Measurements from ENCODE around the gene DOCK3.
"Not testable (repeated sequence)": the region's sequence is repeated elsewhere in the genome, so short reads cannot be mapped to it uniquely, and the experiment has no call there.

Gene DOCK3

GRCh38 chr3:51191768-51192167 is 517.0 kb downstream of the DOCK3 start:
- Histone ChIP-seq H3K4me3 (ENCODE audit: low read depth in 1 of 5, low read length in 5 of 5) (no peak overlapping the region), H3K4me1 (ENCODE audit: control insufficient read depth in 5 of 5, insufficient read depth in 5 of 5, low read length in 5 of 5) (no peaks in the 10 kb centered on the region), H3K36me3 (ENCODE audit: control insufficient read depth in 5 of 5, insufficient read depth in 5 of 5, low read length in 5 of 5) (no peaks in the 10 kb centered on the region), H3K9ac (ENCODE audit: low read length in 5 of 5) (no peak overlapping the region), H3K27me3 (ENCODE audit: control insufficient read depth in 5 of 5, insufficient read depth in 4 of 5, low read length in 5 of 5) (no peaks in the 10 kb centered on the region), H3K9me3 (ENCODE audit: control insufficient read depth in 5 of 5, low read length in 5 of 5) (peaks cover 0 to 21% (median 8%) of the 10 kb centered on the region in 5 donors), H3K27ac (ENCODE audit: low read depth, low read length) (no peak overlapping the region)

GRCh38 chr3:51198477-51198876 is 523.8 kb downstream of the DOCK3 start:
- Histone ChIP-seq H3K36me3 (ENCODE audit: control insufficient read depth in 5 of 5, insufficient read depth in 5 of 5, low read length in 5 of 5) (no peaks in the 10 kb centered on the region), H3K27ac (ENCODE audit: low read depth, low read length) (no peak overlapping the region), H3K9me3 (ENCODE audit: control insufficient read depth in 5 of 5, low read length in 5 of 5) (peaks cover 0 to 9% (median 4%) of the 10 kb centered on the region in 5 donors), H3K4me1 (ENCODE audit: control insufficient read depth in 5 of 5, insufficient read depth in 5 of 5, low read length in 5 of 5) (no peaks in the 10 kb centered on the region), H3K27me3 (ENCODE audit: control insufficient read depth in 5 of 5, insufficient read depth in 4 of 5, low read length in 5 of 5) (no peaks in the 10 kb centered on the region), H3K4me3 (ENCODE audit: low read depth in 1 of 5, low read length in 5 of 5) (no peak overlapping the region), H3K9ac (ENCODE audit: low read length in 5 of 5) (no peak overlapping the region)

- H3K27me3 ChIP-seq (ENCODE audit: control insufficient read depth in 5 of 5, insufficient read depth in 4 of 5, low read length in 5 of 5); H3K9me3 ChIP-seq (ENCODE audit: control insufficient read depth in 5 of 5, low read length in 5 of 5); H3K9ac ChIP-seq (ENCODE audit: low read length in 5 of 5); H3K4me1 ChIP-seq (ENCODE audit: control insufficient read depth in 5 of 5, insufficient read depth in 5 of 5, low read length in 5 of 5); H3K36me3 ChIP-seq (ENCODE audit: control insufficient read depth in 5 of 5, insufficient read depth in 5 of 5, low read length in 5 of 5); H3K27ac ChIP-seq (ENCODE audit: low read depth, low read length); H3K4me3 ChIP-seq (ENCODE audit: low read depth in 1 of 5, low read length in 5 of 5): not testable (repeated sequence)
These were observed 524.6 kb downstream of the DOCK3 start for GRCh38 chr3:51199296-51199695.

GRCh38 chr3:51216291-51216690 is 541.6 kb downstream of the DOCK3 start:
- Histone ChIP-seq H3K9ac (ENCODE audit: low read length in 5 of 5) (no peak overlapping the region), H3K4me3 (ENCODE audit: low read depth in 1 of 5, low read length in 5 of 5) (no peak overlapping the region), H3K4me1 (ENCODE audit: control insufficient read depth in 5 of 5, insufficient read depth in 5 of 5, low read length in 5 of 5) (no peaks in the 10 kb centered on the region), H3K27ac (ENCODE audit: low read depth, low read length) (no peak overlapping the region), H3K27me3 (ENCODE audit: control insufficient read depth in 5 of 5, insufficient read depth in 4 of 5, low read length in 5 of 5) (peaks cover 0 to 2% (median 0%) of the 10 kb centered on the region in 5 donors), H3K36me3 (ENCODE audit: control insufficient read depth in 5 of 5, insufficient read depth in 5 of 5, low read length in 5 of 5) (no peaks in the 10 kb centered on the region), H3K9me3 (ENCODE audit: control insufficient read depth in 5 of 5, low read length in 5 of 5) (no peaks in the 10 kb centered on the region)

- Histone ChIP-seq H3K9ac (ENCODE audit: low read length in 5 of 5) (no peak overlapping the region), H3K9me3 (ENCODE audit: control insufficient read depth in 5 of 5, low read length in 5 of 5) (no peaks in the 10 kb centered on the region)
These were observed 547.2 kb downstream of the DOCK3 start for GRCh38 chr3:51221959-51222358.

GRCh38 chr3:51224283-51224682 is 549.6 kb downstream of the DOCK3 start:
- Histone ChIP-seq H3K27ac (ENCODE audit: low read depth, low read length) (no peak overlapping the region), H3K9me3 (ENCODE audit: control insufficient read depth in 5 of 5, low read length in 5 of 5) (no peaks in the 10 kb centered on the region), H3K4me1 (ENCODE audit: control insufficient read depth in 5 of 5, insufficient read depth in 5 of 5, low read length in 5 of 5) (no peaks in the 10 kb centered on the region), H3K9ac (ENCODE audit: low read length in 5 of 5) (no peak overlapping the region), H3K27me3 (ENCODE audit: control insufficient read depth in 5 of 5, insufficient read depth in 4 of 5, low read length in 5 of 5) (no peaks in the 10 kb centered on the region), H3K4me3 (ENCODE audit: low read depth in 1 of 5, low read length in 5 of 5) (no peak overlapping the region), H3K36me3 (ENCODE audit: control insufficient read depth in 5 of 5, insufficient read depth in 5 of 5, low read length in 5 of 5) (no peaks in the 10 kb centered on the region)

More at GRCh38 chr3:51221959-51222358, 547.2 kb downstream of the DOCK3 start:
- Histone ChIP-seq H3K27ac (ENCODE audit: low read depth, low read length) (no peak overlapping the region), H3K4me3 (ENCODE audit: low read depth in 1 of 5, low read length in 5 of 5) (no peak overlapping the region), H3K36me3 (ENCODE audit: control insufficient read depth in 5 of 5, insufficient read depth in 5 of 5, low read length in 5 of 5) (no peaks in the 10 kb centered on the region), H3K4me1 (ENCODE audit: control insufficient read depth in 5 of 5, insufficient read depth in 5 of 5, low read length in 5 of 5) (no peaks in the 10 kb centered on the region), H3K27me3 (ENCODE audit: control insufficient read depth in 5 of 5, insufficient read depth in 4 of 5, low read length in 5 of 5) (no peaks in the 10 kb centered on the region)

GRCh38 chr3:51224843-51225242 is 550.1 kb downstream of the DOCK3 start:
- H3K27me3 ChIP-seq (ENCODE audit: control insufficient read depth in 5 of 5, insufficient read depth in 4 of 5, low read length in 5 of 5) = no peaks in the 10 kb centered on the region
- no peak overlapping the region for H3K9ac ChIP-seq (ENCODE audit: low read length in 5 of 5)
- no peaks in the 10 kb centered on the region for H3K9me3 ChIP-seq (ENCODE audit: control insufficient read depth in 5 of 5, low read length in 5 of 5)
- no peaks in the 10 kb centered on the region for H3K4me1 ChIP-seq (ENCODE audit: control insufficient read depth in 5 of 5, insufficient read depth in 5 of 5, low read length in 5 of 5)
- no peak overlapping the region for H3K4me3 ChIP-seq (ENCODE audit: low read depth in 1 of 5, low read length in 5 of 5)
- no peak overlapping the region for H3K27ac ChIP-seq (ENCODE audit: low read depth, low read length)
- H3K36me3 ChIP-seq (ENCODE audit: control insufficient read depth in 5 of 5, insufficient read depth in 5 of 5, low read length in 5 of 5) = no peaks in the 10 kb centered on the region

GRCh38 chr3:51242939-51243338 is 568.2 kb downstream of the DOCK3 start:
- no peak overlapping the region for H3K27ac ChIP-seq (ENCODE audit: low read depth, low read length)

GRCh38 chr3:51243924-51244323 is 569.2 kb downstream of the DOCK3 start:
- Histone ChIP-seq H3K4me1 (ENCODE audit: control insufficient read depth in 5 of 5, insufficient read depth in 5 of 5, low read length in 5 of 5) (no peaks in the 10 kb centered on the region), H3K9me3 (ENCODE audit: control insufficient read depth in 5 of 5, low read length in 5 of 5) (peaks cover 0 to 5% (median 3%) of the 10 kb centered on the region in 5 donors), H3K4me3 (ENCODE audit: low read depth in 1 of 5, low read length in 5 of 5) (no peak overlapping the region), H3K9ac (ENCODE audit: low read length in 5 of 5) (no peak overlapping the region), H3K27me3 (ENCODE audit: control insufficient read depth in 5 of 5, insufficient read depth in 4 of 5, low read length in 5 of 5) (no peaks in the 10 kb centered on the region), H3K27ac (ENCODE audit: low read depth, low read length) (no peak overlapping the region), H3K36me3 (ENCODE audit: control insufficient read depth in 5 of 5, insufficient read depth in 5 of 5, low read length in 5 of 5) (no peaks in the 10 kb centered on the region)

More at GRCh38 chr3:51242939-51243338, 568.2 kb downstream of the DOCK3 start:
- H3K9ac ChIP-seq (ENCODE audit: low read length in 5 of 5) = no peak overlapping the region
- no peaks in the 10 kb centered on the region for H3K27me3 ChIP-seq (ENCODE audit: control insufficient read depth in 5 of 5, insufficient read depth in 4 of 5, low read length in 5 of 5)
- no peaks in the 10 kb centered on the region for H3K4me1 ChIP-seq (ENCODE audit: control insufficient read depth in 5 of 5, insufficient read depth in 5 of 5, low read length in 5 of 5)
- H3K4me3 ChIP-seq (ENCODE audit: low read depth in 1 of 5, low read length in 5 of 5) = no peak overlapping the region
- no peaks in the 10 kb centered on the region for H3K36me3 ChIP-seq (ENCODE audit: control insufficient read depth in 5 of 5, insufficient read depth in 5 of 5, low read length in 5 of 5)
- H3K9me3 ChIP-seq (ENCODE audit: control insufficient read depth in 5 of 5, low read length in 5 of 5) = peaks cover 0 to 7% (median 3%) of the 10 kb centered on the region in 5 donors

GRCh38 chr3:51245867-51246266 is 571.1 kb downstream of the DOCK3 start:
- H3K36me3 ChIP-seq (ENCODE audit: control insufficient read depth in 5 of 5, insufficient read depth in 5 of 5, low read length in 5 of 5) = no peaks in the 10 kb centered on the region
- H3K4me3 ChIP-seq (ENCODE audit: low read depth in 1 of 5, low read length in 5 of 5) = no peak overlapping the region
- H3K27me3 ChIP-seq (ENCODE audit: control insufficient read depth in 5 of 5, insufficient read depth in 4 of 5, low read length in 5 of 5) = no peaks in the 10 kb centered on the region
- H3K27ac ChIP-seq (ENCODE audit: low read depth, low read length) = no peak overlapping the region
- no peak overlapping the region for H3K9ac ChIP-seq (ENCODE audit: low read length in 5 of 5)
- H3K9me3 ChIP-seq (ENCODE audit: control insufficient read depth in 5 of 5, low read length in 5 of 5) = peaks cover 0 to 5% (median 3%) of the 10 kb centered on the region in 5 donors
- no peaks in the 10 kb centered on the region for H3K4me1 ChIP-seq (ENCODE audit: control insufficient read depth in 5 of 5, insufficient read depth in 5 of 5, low read length in 5 of 5)

- H3K36me3 ChIP-seq (ENCODE audit: control insufficient read depth in 5 of 5, insufficient read depth in 5 of 5, low read length in 5 of 5) = no peaks in the 10 kb centered on the region
- no peaks in the 10 kb centered on the region for H3K9me3 ChIP-seq (ENCODE audit: control insufficient read depth in 5 of 5, low read length in 5 of 5)
- H3K27ac ChIP-seq (ENCODE audit: low read depth, low read length) = no peak overlapping the region
- no peak overlapping the region for H3K9ac ChIP-seq (ENCODE audit: low read length in 5 of 5)
- H3K4me3 ChIP-seq (ENCODE audit: low read depth in 1 of 5, low read length in 5 of 5) = no peak overlapping the region
- H3K4me1 ChIP-seq (ENCODE audit: control insufficient read depth in 5 of 5, insufficient read depth in 5 of 5, low read length in 5 of 5) = no peaks in the 10 kb centered on the region
- H3K27me3 ChIP-seq (ENCODE audit: control insufficient read depth in 5 of 5, insufficient read depth in 4 of 5, low read length in 5 of 5) = no peaks in the 10 kb centered on the region
These were observed 583.1 kb downstream of the DOCK3 start for GRCh38 chr3:51257870-51258269.

All from subcutaneous abdominal adipose tissue (tissue), 5 donors.